CD4-positive, alpha-beta T cell treated with Interleukin-12 subunit alpha and Interleukin-12 subunit beta, for 1 hour (primary cell): ENCODE measurements around the gene RAD54L.
"Not testable (repeated sequence)": the region's sequence is repeated elsewhere in the genome, so short reads cannot be mapped to it uniquely, and the experiment has no call there.

Experiments
- DNase-seq: peaks from one replicate; pipeline ENCODE4 v3.0.0-alpha.2; 2020

RAD54L gene

DNA sequence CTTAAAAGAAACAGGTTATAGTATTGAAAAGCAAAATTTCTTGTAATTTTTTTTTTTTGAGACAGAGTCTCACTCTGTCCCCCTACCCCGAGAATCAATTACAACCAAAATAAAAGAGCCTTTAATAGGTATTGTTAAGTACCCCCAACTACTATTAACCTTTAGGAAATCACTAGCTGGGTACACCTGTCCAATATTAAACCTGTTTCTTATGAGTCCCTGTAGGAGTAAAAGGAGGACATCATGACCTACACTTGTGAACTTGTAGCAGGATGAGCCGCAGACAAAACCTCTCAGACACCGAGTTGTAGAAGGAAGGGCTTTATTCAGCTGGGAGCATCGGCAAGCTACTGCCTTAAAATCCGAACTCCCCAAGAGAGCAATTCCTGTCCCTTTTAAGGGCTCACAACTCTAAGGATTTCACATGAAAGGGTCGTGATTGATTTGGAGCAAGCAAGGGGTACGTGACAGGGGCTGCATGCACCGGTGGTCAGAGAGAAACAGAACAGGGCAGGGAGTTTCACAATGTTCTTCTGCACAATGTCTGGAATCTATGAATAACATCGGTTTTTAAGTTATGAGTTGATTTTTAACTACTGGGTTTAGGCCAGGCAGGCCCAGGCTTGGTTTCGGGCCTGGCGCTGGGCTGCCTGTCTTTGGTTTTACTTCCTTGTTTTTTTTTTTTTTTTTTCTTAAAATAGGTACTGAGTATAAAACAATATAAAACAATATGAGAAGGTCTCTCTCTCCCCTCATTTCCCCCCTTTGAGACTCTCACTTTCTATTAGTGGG, 77.9 kb downstream of the RAD54L start:
- not testable (repeated sequence) for DNase-seq
